GM13976 (cell line): ENCODE data around the gene DPF3.

Experiments
- DNase-seq: peaks from one replicate; pipeline ENCODE4 v3.0.0; 2012; ENCODE audit warnings: low spot score
- CTCF ChIP-seq: IDR thresholded peaks from 2 replicates; pipeline ENCODE4 v1.5.1; 2012; ENCODE audit warnings: borderline replicate concordance, mild to moderate bottlenecking; ENCODE audit not compliant: insufficient read depth; ENCODE audit errors: extremely low read depth, missing control alignments, control extremely low read depth
- in situ Hi-C: fragments of 300-500 bp; cut with MboI; formaldehyde crosslinking; loops from one replicate; pipeline ENCODE4 v1.12.0; 2022; ENCODE audit warnings: low sequenced_read_pairs, mixed read lengths, inconsistent platforms; ENCODE audit not compliant: unreplicated experiment

DPF3 gene

GRCh38 chr14:72686832-72687231 lies 207.1 kb downstream of the DPF3 start:
- TF ChIP-seq CTCF: no peak
- in situ Hi-C loops: no loop called here
- DNase-seq: no peak

GRCh38 chr14:72686101-72686500 lies 207.8 kb downstream of the DPF3 start:
- TF ChIP-seq CTCF: no peak
- DNase-seq: no peak
- in situ Hi-C loops: no loop called here

GRCh38 chr14:72685456-72685855 lies 208.4 kb downstream of the DPF3 start:
- no peak for DNase-seq
- no peak for TF ChIP-seq CTCF

GRCh38 chr14:72683787-72684186 lies 210.1 kb downstream of the DPF3 start:
- no peak for DNase-seq
- in situ Hi-C loops: no loop called here
- no peak for TF ChIP-seq CTCF

More at GRCh38 chr14:72685456-72685855, 208.4 kb downstream of the DPF3 start:
- in situ Hi-C loops: no loop called here

GRCh38 chr14:72682188-72682587 lies 211.7 kb downstream of the DPF3 start:
- no peak for DNase-seq
- TF ChIP-seq CTCF: no peak
- in situ Hi-C loops: no loop called here

- no peak for TF ChIP-seq CTCF
- in situ Hi-C loops: no loop called here
- no peak for DNase-seq
Measured at GRCh38 chr14:72680853-72681640, 212.9 kb downstream of the DPF3 start.
